GM20431 (cell line): ENCODE data around the gene POLR2B.
"Not testable (repeated sequence)": the region's sequence is repeated elsewhere in the genome, so short reads cannot be mapped to it uniquely, and the experiment has no call there.

ENCODE experiments used
- in situ Hi-C: fragments of 300-500 bp; cut with MseI, MboI; formaldehyde crosslinking; loops from one replicate; pipeline ENCODE4 v1.15.0; 2020; ENCODE audit warnings: low sequenced_read_pairs; ENCODE audit not compliant: unreplicated experiment

Gene POLR2B

GRCh38 chr4:57048590-57049304 lies 70.1 kb downstream of the POLR2B start:
- in situ Hi-C loops = no loop called here

GRCh38 chr4:57051095-57051494 lies 72.4 kb downstream of the POLR2B start:
- in situ Hi-C loops = no loop called here

- in situ Hi-C loops = no loop called here
Observed at GRCh38 chr4:57051524-57051923, 72.8 kb downstream of the POLR2B start.

GRCh38 chr4:57053508-57053907 lies 74.8 kb downstream of the POLR2B start:
- in situ Hi-C loops = no loop called here

- in situ Hi-C loops = no loop called here
Observed at GRCh38 chr4:57055886-57056285, 77.2 kb downstream of the POLR2B start.

- in situ Hi-C loops = no loop called here
Observed at GRCh38 chr4:57059890-57060716, 81.4 kb downstream of the POLR2B start.

- in situ Hi-C loops = not testable (repeated sequence)
Observed at GRCh38 chr4:57060717-57061067, 82.0 kb downstream of the POLR2B start.

- in situ Hi-C loops = no loop called here
Observed at GRCh38 chr4:57061395-57061794, 82.7 kb downstream of the POLR2B start.

- in situ Hi-C loops = no loop called here
Observed at GRCh38 chr4:57063518-57063917, 84.8 kb downstream of the POLR2B start.

- in situ Hi-C loops = no loop called here
Observed at GRCh38 chr4:57064120-57064519, 85.4 kb downstream of the POLR2B start.

GRCh38 chr4:57064811-57065711 lies 86.4 kb downstream of the POLR2B start:
- in situ Hi-C loops = no loop called here

GRCh38 chr4:57065730-57066482 lies 87.2 kb downstream of the POLR2B start:
- in situ Hi-C loops = no loop called here

GRCh38 chr4:57068237-57068981 lies 89.7 kb downstream of the POLR2B start:
- in situ Hi-C loops = no loop called here

- in situ Hi-C loops = no loop called here
Observed at GRCh38 chr4:57070461-57070860, 91.8 kb downstream of the POLR2B start.

GRCh38 chr4:57071326-57071725 lies 92.6 kb downstream of the POLR2B start:
- in situ Hi-C loops = no loop called here

GRCh38 chr4:57073559-57073958 lies 94.9 kb downstream of the POLR2B start:
- in situ Hi-C loops = no loop called here

- in situ Hi-C loops = no loop called here
Observed at GRCh38 chr4:57074744-57075143, 96.0 kb downstream of the POLR2B start.

GRCh38 chr4:57075367-57075766 lies 96.7 kb downstream of the POLR2B start:
- in situ Hi-C loops = no loop called here

- in situ Hi-C loops = no loop called here
Observed at GRCh38 chr4:57076646-57077045, 98.0 kb downstream of the POLR2B start.
